ENCODE measurements around the gene NPW.
"Not testable (repeated sequence)": the region's sequence is repeated elsewhere in the genome, so short reads cannot be mapped to it uniquely, and the experiment has no call there.

The NPW gene

GRCh38 chr16:2028146-2028545 lies 8.6 kb downstream of the NPW start:
- H3K27me3 ChIP-seq = peaks cover 42% of the 10 kb centered on the region
- H3K9ac ChIP-seq = no peak overlapping the region
- H3K27ac ChIP-seq = no peak overlapping the region
- peaks cover 70% of the 10 kb centered on the region for H3K4me1 ChIP-seq
- no peak for TF ChIP-seq Cebpa-rat (IDR thresholded peaks at IDR 0.05)
- H3K36me3 ChIP-seq = peaks cover 7% of the 10 kb centered on the region
- H4K20me1 ChIP-seq = peaks cover 18% of the 10 kb centered on the region
- peak overlapping the region; percentile 74; the same call in 1 of the 2 replicates for H3K4me3 ChIP-seq
- H3K9me3 ChIP-seq = no peaks in the 10 kb centered on the region
- H3K4me2 ChIP-seq = peak overlapping the region; percentile 96

- no peak for TF ChIP-seq Cebpa-rat (IDR thresholded peaks at IDR 0.05)
- Histone ChIP-seq H3K4me2 (peak overlapping the region; percentile 96), H3K27ac (no peak overlapping the region), H3K4me3 (no peak overlapping the region), H3K9me3 (no peaks in the 10 kb centered on the region), H3K36me3 (peaks cover 7% of the 10 kb centered on the region), H3K27me3 (peaks cover 42% of the 10 kb centered on the region), H3K4me1 (peaks cover 71% of the 10 kb centered on the region), H4K20me1 (peaks cover 18% of the 10 kb centered on the region), H3K9ac (no peak overlapping the region)
Observed at GRCh38 chr16:2028620-2029220, 9.1 kb downstream of the NPW start.

- TF ChIP-seq Cebpa-rat (IDR thresholded peaks at IDR 0.05) = no peak
- Histone ChIP-seq H3K4me2 (no peak overlapping the region), H3K27ac (no peak overlapping the region), H3K36me3 (peaks cover 7% of the 10 kb centered on the region), H3K4me3 (no peak overlapping the region), H3K9me3 (no peaks in the 10 kb centered on the region), H3K27me3 (peaks cover 42% of the 10 kb centered on the region), H3K4me1 (peaks cover 71% of the 10 kb centered on the region), H4K20me1 (peaks cover 18% of the 10 kb centered on the region), H3K9ac (no peak overlapping the region)
Observed at GRCh38 chr16:2029350-2029749, 9.8 kb downstream of the NPW start.

- Histone ChIP-seq H3K9ac (no peak overlapping the region), H3K27me3 (peaks cover 39% of the 10 kb centered on the region), H3K4me2 (peak overlapping the region; percentile 98; the same call in 1 of the 2 replicates), H3K4me3 (no peak overlapping the region), H3K4me1 (peaks cover 77% of the 10 kb centered on the region), H3K27ac (no peak overlapping the region), H3K36me3 (peaks cover 7% of the 10 kb centered on the region), H4K20me1 (peaks cover 18% of the 10 kb centered on the region), H3K9me3 (no peaks in the 10 kb centered on the region)
- TF ChIP-seq Cebpa-rat (IDR thresholded peaks at IDR 0.05) = no peak
Observed at GRCh38 chr16:2030036-2030435, 10.5 kb downstream of the NPW start.

GRCh38 chr16:2031081-2031577 lies 11.5 kb downstream of the NPW start:
- peaks cover 28% of the 10 kb centered on the region for H3K27me3 ChIP-seq
- peaks cover 85% of the 10 kb centered on the region for H3K4me1 ChIP-seq
- no peak for TF ChIP-seq Cebpa-rat (IDR thresholded peaks at IDR 0.05)
- H3K4me2 ChIP-seq = peak overlapping the region; percentile 98
- no peaks in the 10 kb centered on the region for H3K9me3 ChIP-seq
- no peak overlapping the region for H3K4me3 ChIP-seq
- H3K9ac ChIP-seq = peak overlapping the region; percentile 45; the same call in 1 of the 2 replicates
- peaks cover 7% of the 10 kb centered on the region for H3K36me3 ChIP-seq
- H4K20me1 ChIP-seq = peaks cover 18% of the 10 kb centered on the region
- peak overlapping the region; percentile 56 for H3K27ac ChIP-seq

- Histone ChIP-seq H3K4me3 (peak overlapping the region; percentile 65), H3K9ac (peak overlapping the region; percentile 78), H4K20me1 (peaks cover 17% of the 10 kb centered on the region), H3K4me1 (peaks cover 92% of the 10 kb centered on the region), H3K4me2 (peak overlapping the region; percentile 98), H3K27ac (peak overlapping the region; percentile 89), H3K27me3 (peaks cover 15% of the 10 kb centered on the region), H3K36me3 (peaks cover 17% of the 10 kb centered on the region), H3K9me3 (no peaks in the 10 kb centered on the region)
- no peak for TF ChIP-seq Cebpa-rat (IDR thresholded peaks at IDR 0.05)
Observed at GRCh38 chr16:2032285-2033056, 12.9 kb downstream of the NPW start.

GRCh38 chr16:2033057-2033908 lies 13.7 kb downstream of the NPW start:
- H3K27ac ChIP-seq = peak overlapping the region; percentile 89
- peaks cover 7% of the 10 kb centered on the region for H3K27me3 ChIP-seq
- TF ChIP-seq Cebpa-rat (IDR thresholded peaks at IDR 0.05) = no peak
- peak overlapping the region; percentile 78 for H3K9ac ChIP-seq
- H3K9me3 ChIP-seq = no peaks in the 10 kb centered on the region
- H3K36me3 ChIP-seq = peaks cover 20% of the 10 kb centered on the region
- peaks cover 92% of the 10 kb centered on the region for H3K4me1 ChIP-seq
- H4K20me1 ChIP-seq = peaks cover 9% of the 10 kb centered on the region
- H3K4me2 ChIP-seq = peak overlapping the region; percentile 98
- H3K4me3 ChIP-seq = peak overlapping the region; percentile 65

- H3K4me1 ChIP-seq = peaks cover 94% of the 10 kb centered on the region
- H3K4me2 ChIP-seq = peak overlapping the region; percentile 98
- H3K27ac ChIP-seq = peak overlapping the region; percentile 89
- peak overlapping the region; percentile 65 for H3K4me3 ChIP-seq
- peaks cover 20% of the 10 kb centered on the region for H3K36me3 ChIP-seq
- H3K27me3 ChIP-seq, H4K20me1 ChIP-seq, H3K9me3 ChIP-seq: not testable (repeated sequence)
- H3K9ac ChIP-seq = peak overlapping the region; percentile 78
Observed at GRCh38 chr16:2033909-2034695, 14.5 kb downstream of the NPW start.
